HepG2 (cell line): ENCODE results near the gene ELFN1.

Experiments
- ATF3 ChIP-seq: sonication (generic); formaldehyde crosslinking; IDR thresholded peaks from 2 replicates; pipeline ENCODE4 v1.4.0; 2020; ENCODE audit warnings: missing genetic modification reagents
- PHF5A ChIP-seq: IDR thresholded peaks from one replicate; pipeline ENCODE4 v1.6.1; 2018; ENCODE audit warnings: low read depth, missing genetic modification reagents; ENCODE audit not compliant: unreplicated experiment
- SIN3A ChIP-seq: IDR thresholded peaks from 2 replicates; pipeline ENCODE4 v1.6.1; 2011; ENCODE audit warnings: low read depth, mild to moderate bottlenecking, control low read depth, low read length, borderline replicate concordance
- SMAD1 ChIP-seq: sonication (generic); formaldehyde crosslinking; IDR thresholded peaks from 2 replicates; pipeline ENCODE4 v1.4.0; 2020; ENCODE audit warnings: missing genetic modification reagents, low read depth, mild to moderate bottlenecking, borderline replicate concordance

GRCh38 chr7:1743481-1744230, 73.6 kb downstream of the ELFN1 start:
- no peak for TF ChIP-seq SMAD1
- TF ChIP-seq PHF5A (CRISPR knock-in tag), result no peak
- no peak for TF ChIP-seq ATF3
- TF ChIP-seq SIN3A, result no peak
